AG20443 (cell line): ENCODE data around the gene RFK.
"Not testable (repeated sequence)": the region's sequence is repeated elsewhere in the genome, so short reads cannot be mapped to it uniquely, and the experiment has no call there.

Experiments
- DNase-seq: peaks from one replicate; pipeline ENCODE4 v3.0.0; 2012; ENCODE audit warnings: low spot score, mixed read lengths

The RFK gene

DNA sequence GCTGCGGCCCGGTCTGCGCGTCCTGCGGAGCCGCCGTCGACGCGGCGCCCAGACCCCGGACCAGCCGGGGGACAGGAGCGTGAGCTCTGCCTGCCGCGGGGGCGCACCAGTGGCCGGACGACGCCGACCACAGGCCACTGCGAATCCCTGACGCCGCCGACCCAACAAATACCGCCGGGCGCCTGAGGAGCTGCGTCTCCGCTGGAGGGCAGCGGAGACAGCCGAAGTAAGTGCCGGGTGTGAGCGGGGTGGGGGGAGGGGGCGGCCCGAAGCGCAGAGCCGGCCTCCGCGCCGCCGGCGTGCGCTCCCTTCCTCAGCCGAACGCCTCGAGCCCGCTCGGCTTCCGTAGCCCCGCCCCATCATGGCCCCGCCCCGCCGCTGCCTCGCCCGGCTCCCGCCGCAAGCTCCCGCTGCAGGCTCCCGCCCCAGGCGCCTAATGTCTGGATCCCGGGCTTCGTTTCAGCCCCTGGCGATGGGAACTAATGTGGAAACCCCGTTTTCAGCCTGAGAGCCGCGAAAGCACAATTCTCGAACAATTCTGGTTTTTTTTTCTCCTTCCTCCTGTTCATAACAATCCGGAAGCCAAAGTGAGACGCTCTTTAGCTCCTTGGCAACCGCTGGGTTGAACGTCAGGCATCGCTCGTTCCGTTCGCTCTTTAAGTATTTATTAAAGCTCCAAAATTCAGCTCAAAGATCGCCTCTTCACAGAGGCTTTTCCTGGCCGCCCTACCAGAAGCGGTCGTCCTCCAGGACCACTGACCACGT, at the start of gene RFK:
RFK (minus strand) TSS at position 232 of the 765 bp plus-strand sequence. CDS start 255 bp downstream, outside the sequence.
- DNase-seq: peak; percentile 98

DNA sequence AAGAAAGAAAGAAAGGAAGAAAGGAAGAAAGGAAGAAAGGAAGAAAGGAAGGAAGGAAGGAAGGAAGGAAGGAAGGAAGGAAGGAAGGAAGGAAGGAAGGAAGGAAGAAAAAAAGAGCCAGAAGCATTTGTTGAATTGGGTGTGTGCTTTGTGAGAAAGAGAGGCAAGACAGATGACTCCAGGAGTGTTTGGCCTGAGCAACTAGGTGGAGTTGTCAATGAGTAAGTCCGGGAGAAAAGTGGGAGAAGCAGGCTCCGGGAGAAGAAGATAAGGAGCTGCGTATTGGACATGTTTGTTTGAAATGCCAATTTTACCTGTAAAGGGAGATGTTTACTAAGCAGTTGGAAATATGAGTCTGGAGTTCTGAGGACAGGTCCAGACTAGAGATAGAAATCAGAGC, 49.7 kb upstream of the RFK start:
- DNase-seq: no peak

GRCh38 chr9:76441551-76442322, 47.5 kb upstream of the RFK start:
- DNase-seq: peak; percentile 67

GRCh38 chr9:76438841-76439588, 44.8 kb upstream of the RFK start:
- no peak for DNase-seq

DNA sequence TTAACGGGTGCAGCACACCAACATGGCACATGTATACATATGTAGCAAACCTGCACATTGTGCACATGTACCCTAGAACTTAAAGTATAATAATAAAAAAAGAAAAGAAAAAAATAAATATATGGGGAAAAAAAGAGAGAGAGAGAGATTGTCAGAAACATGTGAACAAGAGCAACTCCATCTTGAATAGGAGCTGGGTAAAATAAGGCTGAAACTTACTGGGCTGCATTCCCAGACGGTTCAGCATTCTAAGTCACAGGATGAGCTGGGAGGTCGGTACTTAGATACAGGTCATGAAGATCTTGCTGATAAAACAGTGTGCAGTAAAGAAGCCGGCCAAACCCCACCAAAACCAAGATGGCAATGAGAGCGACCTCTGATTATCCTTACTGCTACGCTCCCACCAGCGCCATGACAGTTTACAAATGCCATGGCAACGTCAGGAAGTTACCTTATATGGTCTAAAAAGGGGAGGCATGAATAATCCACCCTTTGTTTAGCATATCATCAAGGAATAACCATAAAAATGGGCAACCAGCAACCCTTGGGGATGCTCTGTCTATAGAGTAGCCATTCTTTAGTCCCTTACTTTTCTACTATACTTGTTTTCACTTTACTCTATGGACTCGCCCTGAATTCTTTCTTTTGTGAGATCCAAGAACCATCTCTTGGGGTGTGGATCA, 42.9 kb upstream of the RFK start:
- not testable (repeated sequence) for DNase-seq

DNA sequence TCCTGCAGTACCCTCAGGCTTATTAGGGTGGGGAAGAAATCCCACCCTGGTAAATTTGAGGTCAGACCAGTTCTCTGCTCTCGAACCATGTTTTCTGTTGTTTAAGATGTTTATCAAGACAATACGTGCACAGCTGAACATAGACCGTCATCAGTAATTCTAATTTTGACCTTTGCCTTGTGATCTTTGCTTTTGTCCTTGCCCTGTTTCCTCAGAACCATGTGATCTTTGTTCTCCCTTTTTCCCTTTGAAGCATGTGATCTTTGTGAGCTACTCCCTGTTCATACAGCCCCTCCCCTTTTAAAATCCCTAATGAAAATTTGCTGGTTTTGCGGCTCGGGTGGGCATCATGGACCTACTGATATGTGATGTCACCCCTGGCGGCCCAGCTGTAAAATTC, 40.7 kb upstream of the RFK start:
- not testable (repeated sequence) for DNase-seq

DNA sequence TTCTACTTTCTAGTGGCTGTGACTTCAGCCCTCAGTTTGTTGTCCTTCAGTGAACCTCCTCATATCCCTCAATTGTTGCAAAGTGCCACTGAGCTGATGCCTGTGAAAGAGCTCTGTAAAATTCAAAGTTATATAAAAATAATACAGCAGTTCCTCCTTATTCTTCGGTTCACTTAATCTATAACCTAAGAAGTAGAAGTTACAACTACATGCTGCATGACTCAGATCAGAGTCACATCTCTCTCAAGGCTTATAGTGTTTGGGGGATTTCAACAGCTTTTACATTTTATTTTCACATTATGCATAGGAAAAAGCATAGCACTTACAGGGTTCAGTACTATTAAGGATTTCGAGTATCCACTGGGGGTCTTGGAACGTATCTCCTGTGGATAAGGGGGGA, 39.6 kb upstream of the RFK start:
- DNase-seq: no peak

DNA sequence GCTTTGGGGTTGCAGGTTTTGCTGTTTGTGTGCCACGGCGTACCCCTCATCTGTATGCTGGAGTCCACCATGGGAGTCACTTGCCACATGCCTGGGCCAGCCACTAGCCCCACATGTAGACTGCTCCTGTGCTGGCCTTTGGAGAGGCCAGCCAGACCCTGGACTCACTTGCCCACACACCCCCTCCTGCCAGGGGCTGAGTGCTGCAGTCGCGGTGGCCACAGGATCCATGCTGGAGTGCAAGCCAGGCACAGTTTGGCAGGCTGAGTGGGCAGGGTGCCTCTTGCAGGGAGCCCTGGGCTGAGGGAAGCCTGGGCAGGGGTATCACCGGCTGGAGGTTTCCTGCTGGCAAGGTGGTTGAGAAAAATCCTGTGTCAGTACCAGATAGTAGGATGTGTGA, 39.2 kb upstream of the RFK start:
- no peak for DNase-seq

DNA sequence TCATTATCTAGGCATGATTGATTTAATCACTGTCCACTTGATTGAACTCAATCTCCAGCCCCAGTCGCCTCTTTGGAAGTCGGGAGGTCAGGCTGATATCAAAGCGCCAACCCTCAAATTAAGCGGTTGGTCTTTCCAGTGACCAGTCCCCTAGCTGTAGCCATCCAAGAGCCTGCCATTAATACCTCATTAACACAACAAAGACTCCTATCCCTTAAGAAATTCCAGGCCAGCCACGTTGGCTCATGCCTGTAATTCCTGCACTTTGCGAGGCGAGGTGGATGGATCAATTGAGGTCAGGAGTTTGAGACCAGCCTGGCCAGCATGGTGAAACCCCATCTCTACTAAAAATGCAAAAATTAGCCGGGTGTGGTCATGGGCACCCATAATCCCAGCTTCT, 37.4 kb upstream of the RFK start:
- DNase-seq: no peak

DNA sequence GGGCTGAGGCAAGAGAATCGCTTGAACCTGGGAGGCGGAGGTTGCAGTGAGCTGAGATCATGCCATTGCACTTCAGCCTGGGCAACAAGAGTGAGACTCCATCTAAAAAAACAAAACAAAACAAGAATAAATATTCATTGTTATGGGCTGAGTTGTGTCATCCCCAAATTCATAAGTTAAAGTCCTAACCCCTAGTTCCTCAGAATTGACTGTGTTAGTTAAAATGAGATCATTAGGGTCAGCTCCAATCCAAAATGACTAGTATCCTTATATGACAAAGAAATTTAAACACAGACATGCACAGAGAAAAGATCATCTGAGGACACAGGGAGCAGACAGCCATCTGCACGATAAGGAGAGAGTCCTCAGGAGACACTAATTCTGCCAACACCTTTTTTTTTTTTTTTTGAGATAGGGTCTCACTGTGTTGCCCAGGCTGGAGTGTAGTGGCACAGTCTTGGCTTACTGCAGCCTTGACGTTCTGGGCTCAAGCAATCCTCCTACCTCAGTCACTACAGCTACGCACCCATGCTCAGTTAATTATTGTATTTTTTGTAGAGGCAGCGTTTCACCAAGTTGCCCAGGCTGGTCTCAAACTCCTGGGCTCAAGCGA, 32.7 kb upstream of the RFK start:
- no peak for DNase-seq

DNA sequence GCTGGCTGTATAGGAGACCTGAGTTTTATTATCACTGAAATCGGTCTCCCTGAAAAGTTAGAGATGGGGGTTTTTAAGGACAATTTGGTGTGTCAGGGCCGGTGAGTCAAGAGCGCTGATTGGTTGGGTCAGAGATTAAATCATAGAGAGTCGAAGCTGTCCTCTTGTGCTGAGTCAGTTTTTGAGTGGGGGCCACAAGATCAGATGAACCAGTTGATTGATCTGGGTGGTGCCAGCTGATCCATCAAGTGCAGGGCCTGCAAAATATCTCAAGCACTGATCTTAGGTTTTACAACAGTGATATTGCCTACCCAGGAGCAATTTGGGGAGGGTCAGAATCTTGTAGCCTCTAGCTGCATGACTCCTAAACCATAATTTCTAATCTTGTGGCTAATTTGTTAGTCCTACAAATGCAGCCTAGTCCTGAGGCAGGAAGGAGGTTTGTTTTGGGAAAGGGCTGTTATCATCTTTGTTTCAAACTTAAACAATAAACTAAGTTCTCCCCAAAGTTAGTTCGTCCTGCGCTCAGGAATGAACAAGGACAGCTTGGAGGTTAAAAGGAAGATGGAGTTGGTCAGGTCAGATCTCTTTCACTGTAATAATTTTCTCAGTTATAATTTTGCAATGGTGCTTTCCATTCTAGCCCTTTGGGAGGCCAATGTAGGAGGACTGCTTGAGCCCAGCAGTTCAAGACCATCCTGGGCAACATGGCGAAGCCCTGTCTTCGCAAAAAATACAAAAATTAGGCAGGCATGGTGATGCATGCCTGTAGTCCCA, 31.6 kb upstream of the RFK start:
- DNase-seq: no peak

DNA sequence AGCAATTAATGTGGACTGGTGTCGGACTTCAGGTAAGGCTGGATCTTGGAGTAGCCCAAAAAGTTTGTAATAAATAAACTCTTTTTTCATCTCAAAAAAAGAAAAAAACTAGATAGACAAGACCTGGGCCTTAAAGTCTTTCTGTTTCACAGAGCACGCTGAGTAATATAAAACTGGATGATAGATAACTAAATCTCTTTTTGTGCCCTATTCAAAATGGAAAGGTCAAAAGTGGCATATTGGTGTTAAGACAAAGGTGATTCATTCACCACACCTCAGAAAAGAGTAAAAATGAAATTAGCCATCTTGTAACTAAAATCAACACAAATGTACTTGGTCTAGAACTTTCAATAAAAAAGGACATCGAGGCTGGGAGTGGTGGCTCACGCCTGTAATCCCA, 30.3 kb upstream of the RFK start:
- no peak for DNase-seq

GRCh38 chr9:76423216-76424177, 29.3 kb upstream of the RFK start:
- DNase-seq: no peak

DNA sequence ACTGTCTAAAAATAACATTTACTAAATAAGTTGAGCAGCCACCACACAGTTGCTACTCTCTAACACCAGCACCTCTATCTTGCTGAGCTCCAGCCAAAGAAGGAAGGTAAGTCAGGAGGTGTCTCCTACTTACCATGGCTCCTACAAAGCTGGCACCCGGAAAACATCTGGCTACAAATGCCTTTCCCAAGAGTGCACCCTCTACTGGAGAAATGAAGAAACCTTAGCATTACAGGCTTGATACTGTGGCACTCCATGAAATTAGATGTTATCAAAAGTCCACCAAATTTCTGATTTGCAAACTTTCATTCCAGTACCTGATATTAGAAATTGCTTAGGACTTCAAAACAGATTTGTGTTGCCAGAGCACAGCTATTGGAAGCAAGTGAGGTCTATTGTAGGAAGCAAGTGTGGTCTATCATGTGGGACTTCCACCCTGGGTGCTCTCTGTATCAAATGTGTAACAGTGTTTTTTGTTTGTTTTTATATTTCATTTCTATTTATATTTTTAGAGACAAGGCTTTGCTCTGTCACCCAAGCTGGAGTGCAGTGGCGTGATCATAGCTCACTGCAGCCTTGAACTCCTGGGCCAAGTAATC, 25.7 kb upstream of the RFK start:
- DNase-seq: peak; percentile 50

- no peak for DNase-seq
These were observed 23.2 kb upstream of the RFK start for GRCh38 chr9:76417394-76417793.

DNA sequence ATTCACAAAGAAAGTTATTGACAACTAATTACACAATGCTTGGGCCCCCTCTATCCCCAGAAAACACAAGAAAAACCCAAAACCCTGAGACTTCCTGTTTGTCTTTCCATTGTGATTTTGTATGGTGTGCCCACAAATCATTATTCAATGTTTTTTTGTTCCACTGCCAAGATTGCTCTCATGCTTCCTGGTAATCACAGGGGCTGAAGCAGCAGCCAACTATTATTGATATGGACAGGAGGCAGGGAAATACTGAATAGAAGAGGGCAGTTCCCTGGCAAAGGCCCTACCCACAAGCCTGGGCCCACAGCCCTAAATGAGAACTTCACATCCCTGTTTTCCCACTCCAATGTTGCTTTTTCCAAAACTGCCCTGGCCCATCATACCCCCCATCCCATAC, 21.5 kb upstream of the RFK start:
- no peak for DNase-seq

DNA sequence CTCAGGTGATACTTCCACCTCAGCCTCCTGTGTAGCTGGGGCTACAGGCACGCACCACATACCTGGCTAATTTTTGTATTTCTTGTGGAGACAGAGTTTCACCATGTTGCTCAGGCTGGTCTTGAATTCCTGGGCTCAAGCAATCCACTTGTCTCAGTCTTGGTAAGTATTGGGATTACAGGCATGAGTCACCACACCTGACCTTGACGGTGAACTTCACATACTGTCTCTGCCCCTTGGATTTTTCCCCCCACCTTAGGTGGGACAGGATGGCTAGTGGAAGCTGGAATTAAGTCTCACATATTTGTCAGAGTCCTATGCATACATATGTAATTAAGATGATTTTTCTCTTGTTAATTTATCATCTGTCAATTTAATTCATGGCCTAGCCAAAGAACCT, 20.9 kb upstream of the RFK start:
- DNase-seq: no peak

- DNase-seq: no peak
These were observed 20.4 kb upstream of the RFK start for GRCh38 chr9:76414661-76415060.

DNA sequence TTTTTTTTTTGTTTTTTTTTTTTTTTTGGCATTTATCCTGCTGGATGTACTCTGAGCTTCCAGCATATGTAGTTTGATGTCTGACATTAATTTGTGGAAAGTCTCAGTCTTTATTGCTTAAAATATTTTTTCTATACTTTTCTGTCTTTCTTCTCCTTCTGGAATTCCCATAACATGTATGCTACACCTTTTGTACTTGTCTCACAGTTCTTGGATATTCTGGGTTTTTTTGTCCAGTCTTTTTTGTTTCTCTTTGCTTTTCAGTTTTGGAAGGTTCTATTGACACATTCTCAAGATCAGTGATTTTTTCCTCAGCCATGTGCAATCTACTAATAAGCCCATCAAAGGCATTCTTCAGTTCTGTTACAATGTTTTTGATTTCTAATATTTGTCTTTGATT, 19.4 kb upstream of the RFK start:
- DNase-seq: no peak
